Activated naive CD8-positive, alpha-beta T cell (primary cell): Measurements from ENCODE around the gene POC1B.

ENCODE experiments used
- H3K27ac Mint-ChIP-seq: one replicate; pipeline ENCODE4 v1.8.0; 2021; ENCODE audit warnings: mixed read lengths
- H3K27me3 Mint-ChIP-seq: one replicate; pipeline ENCODE4 v1.8.0; 2021; ENCODE audit warnings: mixed read lengths
- H3K36me3 Mint-ChIP-seq: one replicate; pipeline ENCODE4 v1.8.0; 2021; ENCODE audit warnings: mixed read lengths
- H3K4me1 Mint-ChIP-seq: one replicate; pipeline ENCODE4 v1.8.0; 2021; ENCODE audit warnings: low read depth, mixed read lengths
- H3K4me3 Mint-ChIP-seq: one replicate; pipeline ENCODE4 v1.8.0; 2021; ENCODE audit warnings: mild to moderate bottlenecking, mixed read lengths
- H3K9me3 Mint-ChIP-seq: one replicate; pipeline ENCODE4 v1.8.0; 2021; ENCODE audit warnings: low read depth, mixed read lengths

POC1B gene

GRCh38 chr12:89525824-89526770 is at the start of gene POC1B:
TSS of gene POC1B (minus strand) at chr12:89526047. CDS start at chr12:89525895, 152 bp downstream.
- no peaks in the 10 kb centered on the region for H3K9me3 Mint-ChIP-seq
- peak within 1 kb of the TSS; percentile 98 for H3K4me3 Mint-ChIP-seq
- H3K27ac Mint-ChIP-seq: peak within 1 kb of the TSS; percentile 96
- no peaks in the 10 kb centered on the region for H3K27me3 Mint-ChIP-seq
- H3K4me1 Mint-ChIP-seq: peaks cover 47% of the 10 kb centered on the region
- peaks cover 11% of the 10 kb centered on the region for H3K36me3 Mint-ChIP-seq

GRCh38 chr12:89575374-89575773 is 49.5 kb upstream of the POC1B start:
- H3K4me1 Mint-ChIP-seq: no peaks in the 10 kb centered on the region
- H3K4me3 Mint-ChIP-seq: no peak overlapping the region
- H3K27ac Mint-ChIP-seq: no peak overlapping the region
- no peaks in the 10 kb centered on the region for H3K9me3 Mint-ChIP-seq
- H3K36me3 Mint-ChIP-seq: no peaks in the 10 kb centered on the region
- H3K27me3 Mint-ChIP-seq: no peaks in the 10 kb centered on the region

- H3K9me3 Mint-ChIP-seq: no peaks in the 10 kb centered on the region
- no peaks in the 10 kb centered on the region for H3K36me3 Mint-ChIP-seq
- H3K27me3 Mint-ChIP-seq: no peaks in the 10 kb centered on the region
- no peaks in the 10 kb centered on the region for H3K4me1 Mint-ChIP-seq
- H3K4me3 Mint-ChIP-seq: no peak overlapping the region
- no peak overlapping the region for H3K27ac Mint-ChIP-seq
These were observed 48.9 kb upstream of the POC1B start for GRCh38 chr12:89574736-89575208.

GRCh38 chr12:89573051-89573810 is 47.4 kb upstream of the POC1B start:
- Mint-ChIP-seq H3K4me3 (no peak overlapping the region), H3K27me3 (no peaks in the 10 kb centered on the region), H3K9me3 (no peaks in the 10 kb centered on the region), H3K27ac (no peak overlapping the region), H3K36me3 (peaks cover 3% of the 10 kb centered on the region), H3K4me1 (no peaks in the 10 kb centered on the region)

GRCh38 chr12:89571491-89572195 is 45.8 kb upstream of the POC1B start:
- no peaks in the 10 kb centered on the region for H3K9me3 Mint-ChIP-seq
- no peaks in the 10 kb centered on the region for H3K4me1 Mint-ChIP-seq
- H3K4me3 Mint-ChIP-seq: no peak overlapping the region
- H3K36me3 Mint-ChIP-seq: peaks cover 3% of the 10 kb centered on the region
- H3K27me3 Mint-ChIP-seq: no peaks in the 10 kb centered on the region
- no peak overlapping the region for H3K27ac Mint-ChIP-seq

- Mint-ChIP-seq H3K4me1 (peaks cover 2% of the 10 kb centered on the region), H3K36me3 (peaks cover 3% of the 10 kb centered on the region), H3K27ac (no peak overlapping the region), H3K9me3 (no peaks in the 10 kb centered on the region), H3K4me3 (no peak overlapping the region), H3K27me3 (no peaks in the 10 kb centered on the region)
These were observed 42.6 kb upstream of the POC1B start for GRCh38 chr12:89568484-89568883.

- no peaks in the 10 kb centered on the region for H3K9me3 Mint-ChIP-seq
- H3K36me3 Mint-ChIP-seq: peaks cover 3% of the 10 kb centered on the region
- H3K27me3 Mint-ChIP-seq: no peaks in the 10 kb centered on the region
- no peak overlapping the region for H3K27ac Mint-ChIP-seq
- H3K4me1 Mint-ChIP-seq: peaks cover 2% of the 10 kb centered on the region
- no peak overlapping the region for H3K4me3 Mint-ChIP-seq
These were observed 41.9 kb upstream of the POC1B start for GRCh38 chr12:89567691-89568239.

GRCh38 chr12:89566615-89567014 is 40.8 kb upstream of the POC1B start:
- Mint-ChIP-seq H3K4me3 (no peak overlapping the region), H3K9me3 (no peaks in the 10 kb centered on the region), H3K36me3 (peaks cover 3% of the 10 kb centered on the region), H3K4me1 (peaks cover 4% of the 10 kb centered on the region), H3K27ac (no peak overlapping the region), H3K27me3 (no peaks in the 10 kb centered on the region)

GRCh38 chr12:89565002-89565401 is 39.2 kb upstream of the POC1B start:
- Mint-ChIP-seq H3K27me3 (no peaks in the 10 kb centered on the region), H3K4me1 (peaks cover 4% of the 10 kb centered on the region), H3K4me3 (no peak overlapping the region)

GRCh38 chr12:89559753-89560152 is 33.9 kb upstream of the POC1B start:
- H3K9me3 Mint-ChIP-seq: no peaks in the 10 kb centered on the region
- H3K27me3 Mint-ChIP-seq: no peaks in the 10 kb centered on the region
- H3K4me3 Mint-ChIP-seq: no peak overlapping the region
- H3K27ac Mint-ChIP-seq: no peak overlapping the region
- H3K36me3 Mint-ChIP-seq: no peaks in the 10 kb centered on the region
- peaks cover 2% of the 10 kb centered on the region for H3K4me1 Mint-ChIP-seq

More at GRCh38 chr12:89565002-89565401, 39.2 kb upstream of the POC1B start:
- H3K9me3 Mint-ChIP-seq: no peaks in the 10 kb centered on the region
- H3K27ac Mint-ChIP-seq: no peak overlapping the region
- peaks cover 3% of the 10 kb centered on the region for H3K36me3 Mint-ChIP-seq

- H3K27ac Mint-ChIP-seq: no peak overlapping the region
- H3K27me3 Mint-ChIP-seq: peaks cover 2% of the 10 kb centered on the region
- peaks cover 2% of the 10 kb centered on the region for H3K4me1 Mint-ChIP-seq
- H3K9me3 Mint-ChIP-seq: peaks cover 5% of the 10 kb centered on the region
- H3K4me3 Mint-ChIP-seq: no peak overlapping the region
- peaks cover 4% of the 10 kb centered on the region for H3K36me3 Mint-ChIP-seq
These were observed 31.1 kb upstream of the POC1B start for GRCh38 chr12:89556976-89557375.

- H3K4me1 Mint-ChIP-seq: no peaks in the 10 kb centered on the region
- H3K9me3 Mint-ChIP-seq: peaks cover 5% of the 10 kb centered on the region
- no peak overlapping the region for H3K27ac Mint-ChIP-seq
- H3K4me3 Mint-ChIP-seq: no peak overlapping the region
- H3K27me3 Mint-ChIP-seq: peaks cover 3% of the 10 kb centered on the region
- peaks cover 4% of the 10 kb centered on the region for H3K36me3 Mint-ChIP-seq
These were observed 26.5 kb upstream of the POC1B start for GRCh38 chr12:89552376-89552775.

- no peaks in the 10 kb centered on the region for H3K4me1 Mint-ChIP-seq
- H3K27ac Mint-ChIP-seq: no peak overlapping the region
- H3K36me3 Mint-ChIP-seq: peaks cover 4% of the 10 kb centered on the region
- peaks cover 5% of the 10 kb centered on the region for H3K27me3 Mint-ChIP-seq
- peaks cover 5% of the 10 kb centered on the region for H3K9me3 Mint-ChIP-seq
- no peak overlapping the region for H3K4me3 Mint-ChIP-seq
These were observed 25.9 kb upstream of the POC1B start for GRCh38 chr12:89551747-89552146.

GRCh38 chr12:89547101-89547500 is 21.3 kb upstream of the POC1B start:
- no peaks in the 10 kb centered on the region for H3K9me3 Mint-ChIP-seq
- no peak overlapping the region for H3K4me3 Mint-ChIP-seq
- H3K36me3 Mint-ChIP-seq: no peaks in the 10 kb centered on the region
- peaks cover 3% of the 10 kb centered on the region for H3K27me3 Mint-ChIP-seq
- peaks cover 4% of the 10 kb centered on the region for H3K4me1 Mint-ChIP-seq
- H3K27ac Mint-ChIP-seq: no peak overlapping the region
